ENCODE data around the gene TRPC4. TPM values are rescaled to one million over a fixed set of nuclear protein-coding genes. Genes with fewer than 3 reads are reported as not detected.

TRPC4 gene
- total RNA-seq, 1 experiment from 2014 or later: 8.0 TPM

GRCh38 chr13:37905736-37906135 lies 36.2 kb upstream of the TRPC4 start:
- Mint-ChIP-seq H3K36me3 (0 out of 2 replicates have a peak, but pooled peaks cover 5% of the 10 kb centered on the region), H3K4me1 (peaks cover 4% of the 10 kb centered on the region), H3K9me3 (peaks cover 17% of the 10 kb centered on the region), H3K27ac (no peak overlapping the region), H3K4me3 (no peak overlapping the region), H3K27me3 (ENCODE audit: low read depth) (no peaks in the 10 kb centered on the region)
- ChIA-PET POLR2A (no interaction called here), CTCF (no interaction called here)
- ATAC-seq: no peak
- DNase-seq (ENCODE audit: low spot score): no peak
- TF ChIP-seq ZBTB21 (CRISPR knock-in tag; IDR thresholded peaks at IDR 0.05; ENCODE audit: borderline replicate concordance) (no peak), CTCF (IDR thresholded peaks at IDR 0.05) (no peak), ZNF416 (CRISPR knock-in tag; IDR thresholded peaks at IDR 0.05) (no peak), E2F1 (CRISPR knock-in tag; IDR thresholded peaks at IDR 0.05) (no peak), KAT7 (CRISPR knock-in tag; IDR thresholded peaks at IDR 0.05; ENCODE audit: borderline replicate concordance) (no peak), SOX15 (CRISPR knock-in tag; IDR thresholded peaks at IDR 0.05) (no peak), AR (CRISPR knock-in tag; IDR thresholded peaks at IDR 0.05) (no peak), ATF6 (CRISPR knock-in tag; IDR thresholded peaks at IDR 0.05) (no peak), SMAD4 (CRISPR knock-in tag; IDR thresholded peaks at IDR 0.05) (no peak), RORB (CRISPR knock-in tag; IDR thresholded peaks at IDR 0.05) (no peak)

GRCh38 chr13:37899753-37900152 lies 30.2 kb upstream of the TRPC4 start:
- H3K27ac Mint-ChIP-seq: no peak overlapping the region
- ATAC-seq: peak; percentile 53
- 0 out of 2 replicates have a peak, but pooled peaks cover 5% of the 10 kb centered on the region for H3K36me3 Mint-ChIP-seq
- ChIA-PET POLR2A (no interaction called here), CTCF (no interaction called here)
- TF ChIP-seq CBFB (CRISPR knock-in tag; IDR thresholded peaks at IDR 0.05; ENCODE audit: low read depth): no peak
- no peak for TF ChIP-seq SMAD4 (CRISPR knock-in tag; IDR thresholded peaks at IDR 0.05)
- no peak for TF ChIP-seq PREB (CRISPR knock-in tag; IDR thresholded peaks at IDR 0.05; ENCODE audit: borderline replicate concordance)
- no peak for TF ChIP-seq NFE2L1 (CRISPR knock-in tag; IDR thresholded peaks at IDR 0.05)
- TF ChIP-seq GABPB1 (CRISPR knock-in tag; IDR thresholded peaks at IDR 0.05): no peak
- TF ChIP-seq ZNF263 (CRISPR knock-in tag; IDR thresholded peaks at IDR 0.05; ENCODE audit: low read depth): no peak
- no peak for TF ChIP-seq ETV6 (CRISPR knock-in tag; IDR thresholded peaks at IDR 0.05)
- no peak for TF ChIP-seq AFF4 (CRISPR knock-in tag; IDR thresholded peaks at IDR 0.05; ENCODE audit: borderline replicate concordance)
- TF ChIP-seq NFATC4 (CRISPR knock-in tag; IDR thresholded peaks at IDR 0.05): no peak
- no peak for TF ChIP-seq ZNF671 (CRISPR knock-in tag; IDR thresholded peaks at IDR 0.05)
- H3K4me3 Mint-ChIP-seq: no peak overlapping the region
- DNase-seq (ENCODE audit: low spot score): no peak
- 0 out of 2 replicates have a peak, but pooled peaks cover 3% of the 10 kb centered on the region for H3K4me1 Mint-ChIP-seq
- H3K27me3 Mint-ChIP-seq (ENCODE audit: low read depth): no peaks in the 10 kb centered on the region
- H3K9me3 Mint-ChIP-seq: peaks cover 28% of the 10 kb centered on the region

Measured in WTC11 (cell line).